ENCODE data around the gene PIGR.

GRCh38 chr1:206965781-206966180 is 19.5 kb upstream of the PIGR start:
- TF ChIP-seq POLR2A (IDR thresholded peaks at IDR 0.05): no peak
- TF ChIP-seq CTCF (IDR thresholded peaks at IDR 0.05): no peak

All from vagina (tissue), 2 donors.